ENCODE results near the gene MAGEA2. TPM values are rescaled to one million over a fixed set of nuclear protein-coding genes. Genes with fewer than 3 reads are reported as not detected.
"Not testable (repeated sequence)": the region's sequence is repeated elsewhere in the genome, so short reads cannot be mapped to it uniquely, and the experiment has no call there.

Gene MAGEA2
- total RNA-seq, 1 experiment from 2014 or later, result 14.0 TPM

DNA sequence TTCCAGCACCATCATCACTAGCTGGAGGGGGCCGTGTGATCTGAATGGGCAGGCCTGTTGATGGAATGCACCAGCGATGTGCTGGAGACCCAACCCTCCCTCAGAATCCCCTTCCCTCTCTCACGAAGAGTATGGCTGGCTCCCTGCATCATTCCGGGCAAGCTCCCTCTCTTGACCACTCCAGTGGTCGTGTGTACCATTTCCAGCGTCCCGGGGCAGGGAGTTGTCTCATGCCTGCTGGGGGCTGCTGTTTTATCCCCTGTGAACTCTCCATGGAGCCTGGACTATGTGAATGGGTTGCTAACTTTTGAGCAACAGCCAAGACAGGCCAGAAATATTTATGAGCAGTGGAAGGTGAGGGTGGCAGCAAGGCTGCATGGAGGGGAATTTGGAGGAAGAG lies 28.2 kb downstream of the MAGEA2 start (continued):
- TF ChIP-seq GTF2I (CRISPR knock-in tag; conservative IDR thresholded peaks at IDR 0.05), result no peak

DNA sequence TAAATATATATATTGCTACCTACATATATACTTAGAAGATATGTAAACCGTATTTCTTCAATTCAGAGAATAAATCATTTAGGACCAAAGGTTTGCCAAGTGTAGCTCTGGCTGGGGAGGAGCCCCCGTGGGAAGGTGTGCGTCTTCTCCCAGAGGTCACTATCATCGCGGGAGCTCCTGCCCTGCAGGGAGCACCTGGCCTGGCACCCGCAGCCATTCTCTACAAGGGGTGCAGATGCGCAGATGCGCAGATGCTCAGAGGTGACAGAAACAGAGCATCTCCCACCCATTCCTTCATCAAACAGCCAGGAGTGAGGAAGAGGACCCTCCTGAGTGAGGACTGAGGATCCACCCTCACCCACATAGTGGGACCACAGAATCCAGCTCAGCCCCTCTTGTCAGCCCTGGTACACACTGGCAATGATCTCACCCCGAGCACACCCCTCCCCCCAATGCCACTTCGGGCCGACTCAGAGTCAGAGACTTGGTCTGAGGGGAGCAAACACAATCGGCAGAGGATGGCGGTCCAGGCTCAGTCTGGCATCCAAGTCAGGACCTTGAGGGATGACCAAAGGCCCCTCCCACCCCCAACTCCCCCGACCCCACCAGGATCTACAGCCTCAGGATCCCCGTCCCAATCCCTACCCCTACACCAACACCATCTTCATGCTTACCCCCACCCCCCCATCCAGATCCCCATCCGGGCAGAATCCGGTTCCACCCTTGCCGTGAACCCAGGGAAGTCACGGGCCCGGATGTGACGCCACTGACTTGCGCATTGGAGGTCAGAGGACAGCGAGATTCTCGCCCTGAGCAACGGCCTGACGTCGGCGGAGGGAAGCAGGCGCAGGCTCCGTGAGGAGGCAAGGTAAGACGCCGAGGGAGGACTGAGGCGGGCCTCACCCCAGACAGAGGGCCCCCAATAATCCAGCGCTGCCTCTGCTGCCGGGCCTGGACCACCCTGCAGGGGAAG lies 39.5 kb downstream of the MAGEA2 start, which contains the start of gene MAGEA2B:
Gene MAGEA2B (plus strand): TSS at position 814 of the 973 bp plus-strand sequence. CDS start 2,479 bp downstream, outside the sequence.
- H3K27me3 Mint-ChIP-seq (ENCODE audit: low read depth); H3K4me3 Mint-ChIP-seq; H3K27ac Mint-ChIP-seq; DNase-seq (ENCODE audit: low spot score); H3K4me1 Mint-ChIP-seq; H3K9me3 Mint-ChIP-seq; H3K36me3 Mint-ChIP-seq; CTCF ChIA-PET; POLR2A ChIA-PET: not testable (repeated sequence)
- peak; percentile 85 for ATAC-seq

DNA sequence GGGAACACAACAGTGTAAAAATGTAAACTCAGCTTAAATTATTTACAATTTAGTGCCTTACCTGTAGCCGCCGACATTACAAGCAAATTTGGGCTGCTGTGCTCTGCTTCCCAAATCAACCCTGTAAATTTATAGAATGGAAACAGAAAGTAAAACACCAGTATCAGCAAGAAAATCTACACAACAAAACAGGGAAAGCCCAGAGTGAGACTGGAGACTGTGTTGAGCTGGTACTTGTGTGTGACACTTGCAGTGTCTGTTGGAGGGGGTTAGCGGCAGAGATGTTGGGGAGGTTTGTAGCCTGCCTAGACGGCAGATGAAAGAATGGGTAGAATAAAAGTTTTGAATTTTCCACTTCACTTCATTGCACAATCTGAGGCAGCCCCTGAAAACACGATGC lies 40.4 kb downstream of the MAGEA2 start:
- H3K4me3 Mint-ChIP-seq, result not testable (repeated sequence)

DNA sequence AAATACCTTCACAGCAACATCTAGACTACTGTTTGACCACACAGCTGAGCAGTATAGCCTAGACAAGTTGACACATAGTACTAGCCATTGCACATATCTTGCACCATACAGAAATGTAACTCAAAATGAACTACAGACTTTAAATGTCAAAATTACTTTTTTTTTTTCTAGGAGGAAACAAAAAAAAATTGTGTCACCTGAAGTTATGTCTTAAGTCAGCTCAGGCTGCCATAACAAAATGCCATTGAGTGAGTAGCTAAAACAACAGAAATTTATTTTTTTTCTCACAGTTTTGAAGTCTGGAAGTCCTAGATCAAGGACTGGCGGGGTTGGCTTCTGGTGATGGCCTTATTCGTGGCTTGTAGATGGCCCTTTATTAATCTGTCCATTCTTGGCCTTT lies 44.5 kb downstream of the MAGEA2 start, which contains the start of gene CSAG2:
Gene CSAG2 (minus strand): TSS at position 101 of the 400 bp plus-strand sequence. CDS start 161 bp downstream, outside the sequence.
- CTCF ChIA-PET; H3K4me1 Mint-ChIP-seq; DNase-seq (ENCODE audit: low spot score); H3K4me3 Mint-ChIP-seq; H3K36me3 Mint-ChIP-seq; ATAC-seq; POLR2A ChIA-PET; H3K9me3 Mint-ChIP-seq; H3K27me3 Mint-ChIP-seq (ENCODE audit: low read depth); H3K27ac Mint-ChIP-seq: not testable (repeated sequence)

More for the DNA sequence above, 40.4 kb downstream of the MAGEA2 start:
- H3K36me3 Mint-ChIP-seq; H3K9me3 Mint-ChIP-seq; CTCF ChIA-PET; ATAC-seq; H3K27ac Mint-ChIP-seq; H3K4me1 Mint-ChIP-seq; DNase-seq (ENCODE audit: low spot score); H3K27me3 Mint-ChIP-seq (ENCODE audit: low read depth); POLR2A ChIA-PET: not testable (repeated sequence)

DNA sequence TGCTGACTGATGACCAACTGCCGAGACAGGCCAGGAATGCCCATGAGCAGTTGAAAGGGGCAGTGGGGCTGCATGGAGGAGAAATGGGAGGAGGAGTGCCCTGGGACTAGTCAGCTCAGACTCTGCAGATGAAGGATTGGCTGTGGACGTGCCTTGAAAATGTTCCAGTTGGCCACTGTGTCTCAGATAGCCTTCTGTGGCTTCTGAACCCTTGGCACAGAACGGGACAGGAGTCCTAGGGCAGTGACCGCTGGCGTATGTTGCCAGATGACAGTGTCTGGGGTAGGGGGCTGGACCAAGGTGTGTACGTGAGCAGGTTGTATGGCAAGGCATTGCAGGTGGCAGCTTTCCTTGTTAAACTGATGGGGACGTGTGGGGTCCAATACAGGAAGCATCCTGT lies 47.1 kb downstream of the MAGEA2 start:
- DNase-seq (ENCODE audit: low spot score); H3K27me3 Mint-ChIP-seq (ENCODE audit: low read depth); H3K4me3 Mint-ChIP-seq; ATAC-seq; H3K27ac Mint-ChIP-seq; H3K36me3 Mint-ChIP-seq; H3K9me3 Mint-ChIP-seq; H3K4me1 Mint-ChIP-seq; CTCF ChIA-PET; POLR2A ChIA-PET: not testable (repeated sequence)

DNA sequence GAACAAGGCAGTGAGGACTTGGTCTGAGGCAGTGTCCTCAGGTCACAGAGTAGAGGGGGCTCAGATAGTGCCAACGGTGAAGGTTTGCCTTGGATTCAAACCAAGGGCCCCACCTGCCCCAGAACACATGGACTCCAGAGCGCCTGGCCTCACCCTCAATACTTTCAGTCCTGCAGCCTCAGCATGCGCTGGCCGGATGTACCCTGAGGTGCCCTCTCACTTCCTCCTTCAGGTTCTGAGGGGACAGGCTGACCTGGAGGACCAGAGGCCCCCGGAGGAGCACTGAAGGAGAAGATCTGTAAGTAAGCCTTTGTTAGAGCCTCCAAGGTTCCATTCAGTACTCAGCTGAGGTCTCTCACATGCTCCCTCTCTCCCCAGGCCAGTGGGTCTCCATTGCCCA lies 53.3 kb downstream of the MAGEA2 start:
- ATAC-seq; H3K27ac Mint-ChIP-seq; H3K4me3 Mint-ChIP-seq; H3K9me3 Mint-ChIP-seq; H3K36me3 Mint-ChIP-seq; H3K4me1 Mint-ChIP-seq; CTCF ChIA-PET; POLR2A ChIA-PET; H3K27me3 Mint-ChIP-seq (ENCODE audit: low read depth): not testable (repeated sequence)
- peak; percentile 2 for DNase-seq (ENCODE audit: low spot score)

Other genes with a start within 250 kb of the MAGEA2 start
- 8.6 to 9.1 TPM (median 8.8 TPM) in 3 replicates for gene GABRQ, start 115.9 kb downstream of the MAGEA2 start, total RNA-seq (2021)
- 0.80 to 1.8 TPM (median 1.1 TPM) in 3 replicates for gene MAGEA3, start 55.0 kb downstream of the MAGEA2 start, total RNA-seq (2021)
- gene CSAG2, start 44.6 kb downstream of the MAGEA2 start, total RNA-seq (2021), result not detected in 3 replicates
- 12.3 to 13.8 TPM (median 13.7 TPM) in 3 replicates for gene MAGEA2B, start 39.2 kb downstream of the MAGEA2 start, total RNA-seq (2021)
- 0.33 to 1.8 TPM (median 1.5 TPM) in 3 replicates for gene CSAG1, start 20.1 kb downstream of the MAGEA2 start, total RNA-seq (2021)
- 0.57 to 1.3 TPM (median 1.2 TPM) in 3 replicates for gene MAGEA12, start 20.1 kb downstream of the MAGEA2 start, total RNA-seq (2021)
- gene CSAG3, start 5.4 kb upstream of the MAGEA2 start, total RNA-seq (2021), result 13.0 to 14.1 TPM (median 13.2 TPM) in 3 replicates
- 0.30 to 1.0 TPM (median 0.60 TPM) in 3 replicates for gene MAGEA6, start 15.8 kb upstream of the MAGEA2 start, total RNA-seq (2021)
- gene CETN2, start 76.9 kb upstream of the MAGEA2 start, total RNA-seq (2021), result 20.4 to 21.7 TPM (median 20.5 TPM) in 3 replicates
- gene NSDHL, start 77.2 kb upstream of the MAGEA2 start, total RNA-seq (2021), result 22.5 to 26.1 TPM (median 25.9 TPM) in 3 replicates
- 8.2 to 10.9 TPM (median 10.3 TPM) in 3 replicates for gene ZNF185, start 144.2 kb upstream of the MAGEA2 start, total RNA-seq (2021)
- 0.13 to 0.27 TPM (median 0.25 TPM) in 3 replicates for gene PNMA5, start 240.3 kb upstream of the MAGEA2 start, total RNA-seq (2021)

All from WTC11 (cell line).